Measurements from ENCODE around the gene ZNF507. TPM values are rescaled to one million over a fixed set of nuclear protein-coding genes. Genes with fewer than 3 reads are reported as not detected.

ZNF507 gene
- total and polyA plus RNA-seq, 2 of the 8 experiments (the other 6 are each of a cell fraction or from before 2014, with no cell fraction given): 8.6 to 28.8 TPM

DNA sequence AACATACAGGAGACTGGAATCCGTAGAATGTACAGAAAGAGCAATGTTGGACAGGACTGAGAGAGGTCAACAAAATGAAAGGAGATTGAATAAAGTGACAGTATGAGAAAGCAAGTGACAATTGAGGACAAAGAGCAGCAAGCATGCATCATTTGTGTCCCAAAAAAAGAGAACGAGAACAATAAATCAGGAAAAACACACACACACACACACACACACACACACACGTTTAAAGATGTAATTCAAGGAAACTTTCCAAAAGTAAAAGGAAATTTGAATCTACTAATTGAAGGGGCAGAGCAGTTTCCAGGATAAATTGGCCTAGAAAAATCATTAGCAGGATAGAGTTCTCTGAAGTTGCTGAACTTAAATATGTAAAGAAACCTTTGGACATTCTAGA, 77.0 kb downstream of the ZNF507 start:
- Histone ChIP-seq H3K14ac (ENCODE audit: insufficient read length) (no peak overlapping the region), H3K56ac (replicated peaks; ENCODE audit: insufficient read length, low read depth, low read length) (no peak overlapping the region), H3K27me3 (replicated peaks in 1 of 4; ENCODE audit: control insufficient read depth in 3 of 4, extremely low read depth in 1 of 4, insufficient read depth in 3 of 4, low read length in 3 of 4) (no peaks in the 10 kb centered on the region), H3K4ac (replicated peaks; ENCODE audit: insufficient read length, low read depth, low read length) (no peak overlapping the region), H2BK15ac (ENCODE audit: low read length) (no peak overlapping the region), H2BK120ac (replicated peaks; ENCODE audit: low read depth, low read length) (no peak overlapping the region), H3K23me2 (ENCODE audit: low read depth, low read length) (no peaks in the 10 kb centered on the region), H4K91ac (replicated peaks; ENCODE audit: insufficient read length, low read length) (no peak overlapping the region), H2BK20ac (ENCODE audit: low read length) (no peak overlapping the region), H3K23ac (ENCODE audit: insufficient read length) (no peak overlapping the region), H3K79me1 (ENCODE audit: low read depth, low read length) (peaks cover 3% of the 10 kb centered on the region), H3K4me3 (ENCODE audit: extremely low read depth in 1 of 4, insufficient read depth in 2 of 4, low read depth in 3 of 4, low read length in 4 of 4) (no peak overlapping the region), H2AK5ac (ENCODE audit: low read depth, low read length) (no peak overlapping the region), H4K5ac (ENCODE audit: insufficient read length, low read depth, low read length) (no peak overlapping the region), H3K18ac (ENCODE audit: extremely low read depth, low read length) (no peak overlapping the region), H3K9me3 (ENCODE audit: insufficient read depth in 2 of 2, low read depth in 1 of 2, low read length in 1 of 2) (no peaks in the 10 kb centered on the region), H3K36me3 (ENCODE audit: control insufficient read depth in 2 of 4, insufficient read depth in 4 of 4, low read length in 3 of 4) (peaks cover 0 to 18% (median 2%) of the 10 kb centered on the region in 4 experiments; a peak in 5 of 8 replicates), H3K27ac (ENCODE audit: low read depth, low read length) (no peak overlapping the region), H3K9ac (replicated peaks in 1 of 4; ENCODE audit: extremely low read depth in 1 of 4, low read depth in 3 of 4, low read length in 3 of 4) (no peak overlapping the region), H3K4me1 (replicated peaks in 1 of 4; ENCODE audit: control insufficient read depth in 3 of 4, insufficient read depth in 4 of 4, low read length in 3 of 4) (no peaks in the 10 kb centered on the region), H2BK5ac (ENCODE audit: low read depth, low read length) (no peak overlapping the region), H4K20me1 (replicated peaks in 1 of 2; ENCODE audit: control insufficient read depth in 1 of 2, insufficient read depth in 2 of 2, low read length in 2 of 2) (peaks cover 0 to 3% of the 10 kb centered on the region in 2 experiments), H4K8ac (ENCODE audit: extremely low read depth, insufficient read depth, low read length) (no peak overlapping the region), H3K79me2 (ENCODE audit: control insufficient read depth in 1 of 2, insufficient read depth in 2 of 2, low read length in 2 of 2) (peaks cover 0 to 5% of the 10 kb centered on the region in 2 experiments; a peak in 1 of 4 replicates), H2AFZ (ENCODE audit: low read length) (no peak overlapping the region), H3K4me2 (ENCODE audit: insufficient read depth in 1 of 2, low read depth in 2 of 2, low read length in 2 of 2) (no peak overlapping the region), H2BK12ac (ENCODE audit: low read depth, low read length) (no peak overlapping the region)
- 84% methylated on average over 3 of the region's 3 CpGs; no CpG with 5 or more reads in 1 of the 2 experiments for WGBS, 2 experiments (ENCODE audit: extremely low coverage in 1 of 2, insufficient coverage in 1 of 2, insufficient read length in 1 of 2, insufficient replicate concordance in 2 of 2, low coverage in 1 of 2, low lambda C conversion rate in 2 of 2, missing lambda C conversion rate in 1 of 2)
- FAIRE-seq (no peak), DNase-seq (ENCODE audit: low read depth in 1 of 2, low spot score in 2 of 2) (no peak)
- ChIA-PET POLR2A (ENCODE audit: partially characterized antibody) (interaction anchor here (1.4 kb wide), 1 partner anchor 13 kb away, joined by 4 read pairs; no protein-coding TSS in a partner anchor), CTCF (ENCODE audit: partially characterized antibody) (no interaction called here)
- TF ChIP-seq ZNF274 (IDR thresholded peaks at IDR 0.05; ENCODE audit: borderline replicate concordance, extremely low read depth, low read length) (no peak), HDAC6 (IDR thresholded peaks at IDR 0.05; ENCODE audit: low read depth, low read length) (no peak), BRCA1 (IDR thresholded peaks at IDR 0.05; ENCODE audit: low read depth, low read length) (no peak), SP1 (IDR thresholded peaks at IDR 0.05; ENCODE audit: low read depth, low read length) (no peak), JUN (IDR thresholded peaks at IDR 0.05; ENCODE audit: low read depth, low read length) (no peak), ATF3 (IDR thresholded peaks at IDR 0.05; ENCODE audit: insufficient read depth, low read depth, low read length) (no peak), FOSL1 (IDR thresholded peaks at IDR 0.05; ENCODE audit: insufficient read depth, low read depth, low read length) (no peak), SUZ12 (IDR thresholded peaks at IDR 0.05; ENCODE audit: low read length) (no peak), CBX5 (IDR thresholded peaks at IDR 0.05; ENCODE audit: low read depth, low read length) (no peak), TAF7 (optimal IDR thresholded peaks at IDR 0.05; ENCODE audit: borderline replicate concordance, low read depth, low read length) (no peak), PHF8 (conservative IDR thresholded peaks at IDR 0.05; ENCODE audit: low read depth, low read length) (no peak), CBX8 (IDR thresholded peaks at IDR 0.05; ENCODE audit: borderline replicate concordance, low read depth, low read length) (no peak)
